Neural cell (in vitro differentiated cells): ENCODE data around the gene FHIT. TPM values are rescaled to one million over a fixed set of nuclear protein-coding genes. Genes with fewer than 3 reads are reported as not detected.

Source experiments
- H2AFZ ChIP-seq: fragments of 200-600, 300-800 bp; sonication (generic), shearing (Covaris generic); 2 replicates; pipeline ENCODE4 v1.6.0; 2014; ENCODE audit warnings: low read depth, mild to moderate bottlenecking, antibody characterized with exemption, low read length, moderate library complexity
- H3F3A ChIP-seq: fragments of 200-600 bp; shearing (Covaris generic); 2 replicates; pipeline ENCODE4 v1.6.1; 2016; ENCODE audit warnings: mild to moderate bottlenecking, moderate library complexity, mixed read lengths, antibody characterized with exemption, low read length; ENCODE audit not compliant: insufficient read depth, poor library complexity, severe bottlenecking
- H3K27ac ChIP-seq: fragments of 200-600, 300-800 bp; sonication (generic), shearing (Covaris generic); 2 replicates; pipeline ENCODE4 v1.5.1; 2014; ENCODE audit warnings: mild to moderate bottlenecking, low read length, moderate library complexity
- H3K27me3 ChIP-seq: fragments of 300-800, 200-600 bp; sonication (generic), shearing (Covaris generic); 2 replicates; pipeline ENCODE4 v1.6.0; 2014; ENCODE audit warnings: mild to moderate bottlenecking, low read depth, low read length, moderate library complexity; ENCODE audit not compliant: insufficient read depth
- H3K36me3 ChIP-seq: fragments of 300-800, 200-600 bp; sonication (generic), shearing (Covaris generic); 2 replicates; pipeline ENCODE4 v1.5.1; 2014; ENCODE audit warnings: mild to moderate bottlenecking, antibody characterized with exemption, low read length, moderate library complexity; ENCODE audit not compliant: insufficient read depth
- H3K4me2 ChIP-seq: fragments of 300-800, 200-600 bp; sonication (generic), shearing (Covaris generic); 2 replicates; pipeline ENCODE4 v1.6.0; 2014; ENCODE audit warnings: mild to moderate bottlenecking, low read length
- H3K4me3 ChIP-seq: fragments of 300-800, 200-600 bp; sonication (generic), shearing (Covaris generic); 2 replicates; pipeline ENCODE4 v1.5.1; 2014; ENCODE audit warnings: mild to moderate bottlenecking, low read length, moderate library complexity
- H3K79me2 ChIP-seq: fragments of 200-600 bp; shearing (Covaris generic); replicated peaks from 2 replicates; pipeline ENCODE4 v1.6.0; 2014; ENCODE audit warnings: mild to moderate bottlenecking, low read length, moderate library complexity; ENCODE audit not compliant: insufficient read depth
- H3K9ac ChIP-seq: fragments of 300-800, 200-600 bp; sonication (generic), shearing (Covaris generic); 2 replicates; pipeline ENCODE4 v1.6.1; 2016; ENCODE audit warnings: mild to moderate bottlenecking, low read length, mixed read lengths
- H3K9me2 ChIP-seq: fragments of 200-600 bp; shearing (Covaris generic); 2 replicates; pipeline ENCODE4 v1.6.1; 2016; ENCODE audit warnings: mild to moderate bottlenecking, low read length, mixed read lengths; ENCODE audit not compliant: insufficient read depth
- H3K9me3 ChIP-seq: fragments of 200-600, 300-800 bp; sonication (generic), shearing (Covaris generic); 2 replicates; pipeline ENCODE4 v1.6.1; 2016; ENCODE audit warnings: mild to moderate bottlenecking, mixed run types, low read length, moderate library complexity, mixed read lengths
- H4K20me1 ChIP-seq: fragments of 200-600 bp; shearing (Covaris generic); 2 replicates; pipeline ENCODE4 v1.6.1; 2016; ENCODE audit warnings: mild to moderate bottlenecking, mixed run types; ENCODE audit not compliant: insufficient read depth
- CTCF ChIP-seq: fragments of 450-650 bp; IDR thresholded peaks from 2 replicates; pipeline ENCODE4 v1.5.1; 2014; ENCODE audit warnings: antibody characterized with exemption, mild to moderate bottlenecking, moderate library complexity; ENCODE audit not compliant: poor library complexity, severe bottlenecking
- EP300 ChIP-seq: fragments of 450-650 bp; conservative IDR thresholded peaks from 2 replicates; pipeline ENCODE4 v1.6.1; 2014; ENCODE audit warnings: antibody characterized with exemption, mild to moderate bottlenecking, moderate library complexity; ENCODE audit not compliant: poor library complexity, severe bottlenecking
- EZH2 ChIP-seq: fragments of 200-600, 300-800 bp; shearing (Covaris generic), sonication (generic); IDR thresholded peaks from 2 replicates; pipeline ENCODE4 v1.6.1; 2014; ENCODE audit warnings: antibody characterized with exemption, low read length, borderline replicate concordance, mild to moderate bottlenecking; ENCODE audit not compliant: insufficient read depth, poor library complexity, severe bottlenecking
- MXI1 ChIP-seq: fragments of 450-650 bp; conservative IDR thresholded peaks from 2 replicates; pipeline ENCODE4 v1.6.1; 2014; ENCODE audit warnings: antibody characterized with exemption, mild to moderate bottlenecking; ENCODE audit not compliant: poor library complexity, severe bottlenecking
- POLR2AphosphoS5 ChIP-seq: IDR thresholded peaks from 2 replicates; pipeline ENCODE4 v1.6.1; 2012
- RAD21 ChIP-seq: fragments of 450-650 bp; conservative IDR thresholded peaks from 2 replicates; pipeline ENCODE4 v1.6.1; 2014; ENCODE audit warnings: antibody characterized with exemption, mild to moderate bottlenecking, moderate library complexity
- REST ChIP-seq: IDR thresholded peaks from 2 replicates; pipeline ENCODE4 v1.6.1; 2012; ENCODE audit warnings: borderline replicate concordance
- SMC3 ChIP-seq: fragments of 450-650 bp; conservative IDR thresholded peaks from 2 replicates; pipeline ENCODE4 v1.6.1; 2014; ENCODE audit warnings: antibody characterized with exemption, mild to moderate bottlenecking, moderate library complexity; ENCODE audit not compliant: poor library complexity
- TAF1 ChIP-seq: IDR thresholded peaks from 2 replicates; pipeline ENCODE4 v1.6.1; 2012; ENCODE audit warnings: low read depth
- polyA plus RNA-seq: library from polyadenylated mRNA; depleted of rRNA; stranded (reverse); fragments of >200 nt; gene quantifications from 2 replicates; pipeline ENCODE4 v1.2.3, GENCODE V29; 2014

Gene FHIT
- polyA plus RNA-seq, 1 donor from 2014 or later: not detected

- Histone ChIP-seq H3K36me3 (no peaks in the 10 kb centered on the region), H3K79me2 (no peaks in the 10 kb centered on the region), H4K20me1 (no peaks in the 10 kb centered on the region), H3F3A (no peaks in the 10 kb centered on the region), H3K4me3 (no peak overlapping the region), H3K9ac (no peak overlapping the region), H3K9me3 (no peaks in the 10 kb centered on the region), H2AFZ (no peak overlapping the region), H3K4me2 (no peak overlapping the region), H3K27me3 (no peaks in the 10 kb centered on the region), H3K9me2 (no peaks in the 10 kb centered on the region), H3K27ac (no peak overlapping the region)
- TF ChIP-seq SMC3: no peak
- TF ChIP-seq REST: no peak
- no peak for TF ChIP-seq TAF1
- TF ChIP-seq POLR2AphosphoS5: no peak
- no peak for TF ChIP-seq EP300
- TF ChIP-seq RAD21: no peak
- no peak for TF ChIP-seq CTCF
These were observed 973.9 kb downstream of the FHIT start for GRCh38 chr3:60277361-60277800.

- TF ChIP-seq CTCF (no peak), MXI1 (no peak), RAD21 (no peak), POLR2AphosphoS5 (no peak), EZH2 (no peak), SMC3 (no peak), EP300 (no peak), TAF1 (no peak), REST (no peak)
- H3K4me3 ChIP-seq: no peak overlapping the region
These were observed 974.6 kb downstream of the FHIT start for GRCh38 chr3:60276615-60277014.

More at GRCh38 chr3:60276615-60277014, 974.6 kb downstream of the FHIT start:
- Histone ChIP-seq H3K79me2 (no peaks in the 10 kb centered on the region), H3K9me2 (no peaks in the 10 kb centered on the region), H3K9me3 (no peaks in the 10 kb centered on the region), H3K27me3 (no peaks in the 10 kb centered on the region), H3K9ac (no peak overlapping the region), H3K27ac (no peak overlapping the region), H3K36me3 (no peaks in the 10 kb centered on the region), H2AFZ (no peak overlapping the region), H4K20me1 (no peaks in the 10 kb centered on the region), H3K4me2 (no peak overlapping the region), H3F3A (no peaks in the 10 kb centered on the region)
